NCI-H187 treated with DMSO at 0.1 percent for 48 hours (cell line): ENCODE results near the gene GTF2E1.
"Not testable (repeated sequence)": the region's sequence is repeated elsewhere in the genome, so short reads cannot be mapped to it uniquely, and the experiment has no call there.

Source experiments
- DNase-seq: peaks from one replicate; lab custom pipeline; 2025; lab: John Stamatoyannopoulos, UW

Gene GTF2E1

DNA sequence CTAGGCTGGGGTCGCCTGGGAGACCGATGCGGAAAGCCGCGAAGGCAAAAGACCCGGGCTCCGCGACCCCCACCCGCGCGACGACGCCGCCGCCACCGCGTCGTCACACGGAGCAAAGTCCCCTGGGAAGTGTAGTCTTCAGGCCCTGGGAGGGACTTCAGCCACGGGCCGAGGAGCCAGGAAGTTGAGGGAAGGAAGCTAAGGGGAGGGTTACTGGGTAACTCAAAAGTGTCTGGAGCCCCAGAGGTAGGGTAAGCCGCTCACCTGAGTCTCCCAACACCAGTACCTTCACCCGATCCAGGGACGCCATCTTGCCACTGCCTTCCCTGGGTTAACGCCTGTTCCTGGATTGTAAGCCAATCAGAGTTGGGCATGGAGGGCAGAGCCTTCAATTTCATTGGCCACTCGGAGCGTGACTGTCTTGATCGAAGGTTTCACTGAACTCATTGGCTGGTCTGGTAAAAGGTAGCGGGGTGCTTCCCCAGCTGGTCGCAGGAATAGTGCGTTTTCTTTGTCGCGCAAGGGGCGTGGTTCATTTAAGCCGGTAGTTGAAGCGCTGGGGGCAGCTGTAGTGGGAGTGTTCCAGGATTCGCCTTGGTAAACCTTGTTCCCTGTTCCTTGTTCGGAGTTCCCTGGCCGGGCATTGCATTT, at the start of gene GTF2E1, which contains the start of gene RABL3:
GTF2E1 (plus strand) TSS at position 547 of the 651 bp plus-strand sequence. CDS start 7,809 bp downstream, outside the sequence.
RABL3 (minus strand) TSS at position 319 of the 651 bp plus-strand sequence; CDS start at position 310, 9 bp downstream.
- DNase-seq, result peak; percentile 94

DNA sequence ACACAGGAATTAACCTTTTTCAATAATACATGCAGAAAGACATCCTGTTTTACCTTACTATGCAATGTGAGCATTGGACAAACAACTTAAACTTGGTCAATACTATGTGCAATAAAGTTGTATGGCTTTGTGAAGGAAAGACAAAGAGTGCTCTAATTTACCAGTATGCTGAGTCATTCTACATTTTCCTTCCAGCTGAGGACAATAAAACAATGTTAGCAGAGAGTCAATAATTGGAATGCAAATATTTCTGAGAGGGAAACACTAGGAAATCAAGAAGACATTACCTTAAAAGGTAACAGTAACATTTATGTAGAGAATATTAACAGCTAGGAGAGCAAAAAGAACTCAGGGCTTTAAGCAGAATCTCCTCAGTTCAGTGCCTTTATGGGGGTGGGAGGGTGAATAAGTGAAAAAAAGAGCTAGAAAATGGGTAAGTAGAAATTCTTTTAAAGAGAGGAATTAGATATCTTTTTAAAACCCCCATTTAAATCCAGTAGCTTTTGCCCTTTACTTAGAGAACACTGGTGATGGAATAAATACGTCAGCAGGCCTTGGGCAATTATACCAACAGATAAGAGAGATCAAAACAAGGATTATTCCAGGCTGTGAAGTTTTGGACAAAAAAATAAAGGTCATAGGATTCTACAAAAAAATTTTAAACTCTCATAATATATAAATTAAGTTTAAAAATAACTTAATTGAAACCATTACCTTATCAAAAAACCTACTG, 48.9 kb upstream of the GTF2E1 start:
- DNase-seq, result no peak

DNA sequence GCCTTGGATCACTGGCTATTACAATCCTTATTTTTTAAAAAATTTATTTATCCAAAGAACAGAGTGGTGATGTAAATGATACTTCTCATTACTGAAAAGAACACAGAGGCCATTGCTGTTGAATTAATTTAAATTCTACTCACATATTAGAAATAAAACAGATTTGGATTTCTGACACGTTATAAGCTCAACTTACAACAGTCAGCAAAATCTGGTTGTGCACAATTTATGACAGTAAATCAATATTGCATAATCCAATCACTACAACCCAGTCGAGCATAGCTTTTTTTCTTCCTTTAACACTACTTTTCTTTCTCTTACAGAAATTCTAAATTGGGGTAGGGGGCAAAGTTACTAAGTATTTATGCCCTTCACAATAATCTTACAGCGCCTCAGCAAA, 43.2 kb upstream of the GTF2E1 start:
- no peak for DNase-seq

DNA sequence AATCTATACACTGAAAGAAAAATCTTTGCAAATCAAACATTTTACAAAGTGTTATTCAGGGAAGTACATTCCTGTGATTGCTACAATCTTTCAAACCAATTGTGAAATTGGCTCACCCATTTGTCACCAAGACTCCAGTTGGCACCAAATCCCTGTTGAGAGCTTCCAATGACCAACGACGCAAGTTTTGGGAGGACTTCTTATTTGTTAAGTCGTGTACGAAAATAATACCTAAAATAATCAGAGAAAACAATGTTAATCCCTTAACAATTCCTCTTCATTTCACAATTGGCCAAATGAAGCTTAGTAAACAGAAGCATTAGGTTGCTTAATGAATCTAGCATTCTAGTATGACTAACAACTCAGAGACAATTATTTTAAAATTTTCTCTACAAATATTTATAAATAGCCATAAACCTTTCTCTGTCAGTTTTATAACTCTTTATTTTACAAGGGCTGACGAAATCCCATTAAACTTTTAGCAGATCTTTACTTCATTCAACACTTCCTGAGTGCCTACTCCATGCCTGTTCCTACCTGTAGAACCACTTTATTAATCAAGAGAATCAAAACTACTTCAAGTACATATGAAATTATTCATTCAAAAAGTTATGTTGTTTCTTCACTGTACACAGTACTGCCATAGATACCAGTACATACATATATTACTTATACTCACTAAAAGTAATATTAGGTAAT, 36.5 kb upstream of the GTF2E1 start:
- DNase-seq, result no peak

DNA sequence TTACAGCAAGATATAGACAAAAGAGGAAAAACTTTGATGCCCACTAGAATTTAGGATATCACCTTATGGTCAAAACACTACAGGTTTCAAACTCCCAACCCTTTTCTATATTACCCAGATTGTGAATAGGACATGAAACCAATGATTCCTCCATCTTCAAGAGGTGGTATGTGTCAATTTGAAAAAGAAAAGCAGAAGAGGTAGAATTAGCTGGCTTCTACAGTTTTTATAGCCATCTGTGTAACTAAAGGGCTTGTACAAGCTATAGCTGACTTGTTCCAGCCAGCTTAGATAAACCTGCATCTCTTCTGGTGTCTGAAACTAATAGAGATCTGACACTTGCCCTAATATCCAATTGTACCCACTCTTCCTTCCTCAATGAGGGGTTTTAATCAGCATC, 35.6 kb upstream of the GTF2E1 start:
- DNase-seq, result no peak

DNA sequence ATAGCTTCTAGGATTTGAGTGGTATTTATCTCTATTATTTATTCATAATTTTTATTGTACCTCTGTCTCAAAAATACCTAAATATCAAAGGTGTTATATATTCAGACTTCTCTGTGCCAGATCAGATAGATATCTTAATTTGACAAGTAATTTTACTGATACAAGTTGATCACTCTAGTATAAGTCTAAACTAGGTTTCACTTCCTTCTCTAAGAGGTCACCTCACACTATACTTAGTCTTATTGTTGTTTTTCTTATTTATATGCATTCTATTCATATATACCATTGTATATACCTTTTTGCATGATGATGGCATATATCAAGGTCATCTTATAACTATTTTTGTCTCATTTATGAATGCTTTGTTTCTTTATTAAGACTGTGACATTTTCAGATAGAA, 34.1 kb upstream of the GTF2E1 start:
- DNase-seq, result no peak

DNA sequence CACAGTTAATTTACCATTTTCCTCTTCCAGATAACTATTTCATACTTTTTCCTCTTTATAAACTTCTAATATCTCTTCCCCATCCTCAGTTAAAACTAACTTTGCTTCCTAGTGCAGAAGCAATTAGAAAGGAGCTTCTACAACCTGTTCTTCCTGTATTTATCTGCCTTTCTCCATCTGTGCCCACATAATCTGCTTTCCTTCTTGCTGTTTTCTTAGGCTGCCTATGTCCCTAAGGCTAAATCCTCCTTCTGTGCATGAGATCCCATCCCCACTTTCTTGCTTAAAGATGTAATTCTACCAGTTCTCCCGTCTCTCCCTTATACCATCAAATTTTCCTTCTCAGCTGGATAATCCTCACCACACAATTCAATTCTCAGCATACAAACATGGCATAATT, 32.2 kb upstream of the GTF2E1 start:
- DNase-seq, result no peak

DNA sequence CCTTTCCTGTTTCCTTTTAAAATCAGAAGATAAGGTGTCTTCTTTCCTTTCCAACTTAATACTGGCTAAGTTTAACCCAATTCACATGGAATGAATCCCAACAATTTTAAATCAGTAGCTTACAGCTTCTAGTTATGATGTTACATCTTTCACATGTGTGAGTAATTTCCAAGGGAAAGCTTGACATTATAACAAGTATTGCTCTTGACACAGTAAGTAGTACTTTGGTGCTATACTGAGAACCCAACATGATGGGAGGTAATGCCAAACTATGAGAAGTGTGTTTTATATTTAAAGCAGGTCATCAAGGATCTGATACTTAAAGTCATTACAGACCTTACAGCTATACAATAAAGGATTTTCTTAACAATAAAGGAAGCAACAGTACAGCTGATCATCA, 29.3 kb upstream of the GTF2E1 start:
- no peak for DNase-seq

DNA sequence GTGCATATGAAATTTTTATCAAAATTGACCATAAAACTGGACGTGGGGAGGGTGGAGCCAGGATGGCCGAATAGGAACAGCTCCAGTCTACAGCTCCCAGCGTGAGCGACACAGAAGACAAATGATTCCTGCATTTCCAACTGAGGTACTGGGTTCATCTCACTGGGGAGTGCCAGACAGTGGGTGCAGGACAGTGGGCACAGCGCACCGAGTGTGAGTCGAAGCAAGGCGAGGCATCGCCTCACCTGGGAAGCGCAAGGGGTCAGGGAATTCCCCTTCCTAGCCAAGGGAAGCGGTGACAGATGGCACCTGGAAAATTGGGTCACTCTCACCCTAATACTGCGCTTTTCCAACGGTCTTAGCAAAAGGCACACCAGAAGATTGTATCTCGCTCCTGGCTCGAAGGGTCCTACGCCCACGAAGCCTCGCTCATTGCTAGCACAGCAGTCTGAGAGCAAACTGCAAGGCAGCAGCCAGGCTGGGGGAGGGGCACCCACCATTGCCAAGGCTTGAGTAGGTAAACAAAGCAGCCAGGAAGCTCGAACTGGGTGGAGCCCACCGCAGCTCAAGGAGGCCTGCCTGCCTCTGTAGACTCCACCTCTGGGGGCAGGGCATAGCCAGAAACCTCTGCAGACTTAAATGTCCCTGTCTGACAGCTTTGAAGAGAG, 23.2 kb upstream of the GTF2E1 start:
- DNase-seq, result not testable (repeated sequence)

DNA sequence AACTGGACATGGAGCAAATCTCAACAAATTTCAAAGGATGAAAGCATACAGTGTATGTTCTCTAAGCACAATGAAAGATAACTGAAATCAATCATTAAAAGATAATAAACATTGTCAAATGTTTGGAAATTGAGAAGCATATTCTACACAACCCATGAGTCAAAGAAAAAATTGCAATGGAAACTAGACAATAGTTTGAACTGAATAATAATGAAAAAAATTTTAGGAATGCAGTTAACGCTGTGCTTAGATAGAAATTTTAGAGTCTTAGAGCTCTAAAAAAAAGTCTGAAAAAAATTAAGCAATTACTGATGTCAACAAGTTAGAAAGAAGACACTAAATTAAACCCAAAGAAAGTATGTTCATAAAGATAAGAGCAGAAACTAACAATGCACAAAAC, 15.8 kb upstream of the GTF2E1 start:
- no peak for DNase-seq

DNA sequence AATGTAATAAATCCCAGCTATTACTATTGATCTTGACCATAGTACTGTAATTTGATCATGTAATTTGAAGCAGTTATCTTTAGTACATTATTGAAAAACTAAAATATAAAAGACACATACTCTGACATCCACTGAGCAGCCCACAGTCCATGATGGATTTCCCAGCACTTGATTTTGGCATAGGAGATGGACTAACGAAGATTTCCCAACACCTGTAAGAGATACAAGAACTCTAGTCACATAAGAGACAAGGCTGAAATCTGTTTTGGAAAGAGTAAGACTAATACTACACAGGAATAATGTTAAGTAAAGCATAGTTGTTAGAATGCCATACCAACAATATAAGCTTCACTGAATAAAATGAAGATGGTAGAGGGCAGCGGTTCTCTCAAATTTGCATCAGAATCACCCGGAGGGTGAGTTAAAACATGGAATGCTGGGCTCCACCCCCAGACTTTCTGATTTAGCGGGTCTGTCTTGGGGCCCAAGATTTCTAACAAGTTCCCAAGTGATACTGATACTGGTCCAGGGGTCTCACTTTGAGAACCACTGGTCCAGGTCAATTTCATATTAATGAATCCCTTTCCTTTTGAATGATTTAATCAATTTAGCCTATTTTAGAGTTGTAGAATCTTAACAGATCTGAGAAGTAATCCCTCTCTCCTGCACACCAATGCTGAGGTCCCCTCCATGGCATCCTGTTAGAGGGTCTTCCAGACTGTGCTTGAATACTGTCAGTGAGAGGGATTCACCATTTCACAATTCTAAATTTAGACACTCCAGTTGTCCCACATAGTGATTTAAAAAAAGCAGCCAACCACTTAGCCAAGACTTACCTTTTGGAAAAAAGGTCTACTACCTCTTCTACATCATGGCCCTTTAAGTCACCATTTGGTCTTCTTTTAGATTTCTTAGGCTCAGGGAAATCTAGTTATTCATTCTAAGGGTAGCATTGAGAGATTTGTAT, 11.7 kb upstream of the GTF2E1 start:
- no peak for DNase-seq

DNA sequence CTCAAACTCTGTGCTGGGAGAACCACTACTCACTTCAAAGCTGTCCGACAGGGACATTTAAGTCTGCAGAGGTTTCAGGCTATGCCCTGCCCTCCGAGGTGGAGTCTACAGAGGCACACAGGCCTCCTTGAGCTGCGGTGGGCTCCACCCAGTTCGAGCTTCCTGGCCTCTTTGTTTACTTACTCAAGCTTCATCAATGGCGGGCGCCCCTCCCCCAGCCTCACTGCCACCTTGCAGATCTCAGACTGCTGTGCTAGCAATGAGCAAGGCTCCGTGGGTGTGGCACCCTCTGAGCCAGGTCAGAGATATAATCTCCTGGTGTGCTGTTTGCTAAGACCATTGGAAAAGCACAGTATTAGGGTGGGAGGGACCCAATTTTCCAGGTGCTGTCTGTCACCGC, 4.5 kb upstream of the GTF2E1 start:
- DNase-seq, result not testable (repeated sequence)

DNA sequence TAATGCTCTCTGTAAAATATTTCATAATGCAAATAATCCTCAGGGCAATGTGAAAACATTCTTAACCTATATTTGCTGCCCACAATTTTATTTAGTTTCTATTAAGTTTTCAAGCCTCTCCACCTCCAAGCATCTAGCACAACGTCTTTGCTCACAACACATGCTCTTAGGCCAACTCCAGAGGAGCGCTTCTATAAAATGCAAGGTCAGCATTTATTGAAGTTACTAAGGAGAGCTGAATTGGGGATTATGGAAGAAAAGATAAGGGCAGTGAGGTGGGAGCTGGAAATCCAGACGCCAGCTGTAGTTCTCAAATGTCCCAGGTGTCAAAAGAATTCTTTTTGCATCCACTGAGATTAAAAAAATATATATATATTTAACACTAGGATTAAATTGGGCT, 1.2 kb upstream of the GTF2E1 start:
- DNase-seq, result no peak

DNA sequence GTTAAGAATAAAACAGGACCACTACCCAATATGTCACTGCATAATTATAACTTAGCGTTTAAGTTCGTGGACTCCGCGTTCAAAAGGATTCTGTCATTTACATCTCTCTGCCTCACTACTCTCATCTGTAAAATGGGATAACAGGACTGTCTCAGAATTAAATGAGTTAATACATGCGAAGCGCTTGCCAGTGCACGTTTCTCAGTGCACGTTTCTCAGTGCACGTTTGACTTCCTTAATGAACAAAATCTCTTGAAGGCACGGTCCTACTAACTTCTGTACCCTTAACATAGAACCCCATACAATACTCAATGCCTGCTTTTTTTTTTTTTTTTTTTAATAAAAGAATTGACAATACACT, 727 bp upstream of the GTF2E1 start:
- no peak for DNase-seq

DNA sequence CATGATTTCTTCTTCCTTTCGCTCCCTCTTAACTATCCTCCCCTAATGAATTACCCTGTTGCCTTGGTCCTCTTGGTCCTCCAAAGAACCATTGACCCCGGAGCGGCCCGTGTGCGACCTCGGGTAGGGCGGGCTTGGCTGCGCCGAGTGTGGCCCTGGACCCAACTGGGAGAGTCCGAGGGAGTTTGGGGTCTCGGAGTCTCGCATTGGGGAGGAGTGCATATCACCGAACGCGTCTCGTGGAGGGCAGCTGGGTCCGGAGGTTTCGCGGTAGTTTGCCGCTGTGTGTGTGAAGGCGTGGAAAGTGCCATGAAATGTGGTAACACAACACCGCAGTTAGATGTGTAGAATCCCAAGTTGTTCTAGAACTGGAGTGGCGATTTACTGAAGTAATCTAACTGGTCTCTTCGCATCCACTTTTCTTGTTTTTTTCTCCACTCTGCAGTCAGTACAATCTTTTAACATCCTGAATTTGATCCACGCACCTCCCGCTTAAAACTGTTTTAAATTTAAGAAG, 363 bp downstream of the GTF2E1 start:
- no peak for DNase-seq

DNA sequence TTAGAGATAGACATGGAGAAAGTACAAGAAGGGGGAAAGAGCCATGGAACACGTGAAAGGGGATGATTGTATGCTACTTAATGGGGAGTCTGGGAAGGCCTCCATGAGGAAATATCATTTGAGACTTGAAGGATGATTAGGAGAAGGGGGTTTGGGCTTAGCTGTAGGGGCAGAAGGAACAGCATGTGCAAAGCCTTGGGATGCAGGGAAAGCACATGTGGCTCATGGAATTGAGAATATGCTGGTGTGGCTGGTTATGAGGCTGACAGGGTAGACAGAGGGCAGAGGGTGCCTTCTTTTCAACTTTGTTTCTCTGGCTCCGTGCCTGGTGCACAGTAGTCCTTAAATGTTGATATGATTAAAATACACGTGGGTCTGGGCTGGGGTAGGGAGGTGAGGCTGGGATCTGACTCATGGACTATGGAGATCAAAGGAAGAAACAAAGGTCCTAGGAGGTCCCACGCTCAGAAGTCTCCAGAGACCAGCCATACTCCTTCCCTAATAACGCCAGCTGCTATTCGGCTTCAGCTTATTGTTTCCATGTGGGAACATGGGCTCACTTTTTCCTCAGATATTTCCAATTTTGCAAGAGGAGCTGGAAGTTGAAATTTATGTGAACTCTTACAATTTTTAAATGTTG, 1.1 kb downstream of the GTF2E1 start:
- no peak for DNase-seq

DNA sequence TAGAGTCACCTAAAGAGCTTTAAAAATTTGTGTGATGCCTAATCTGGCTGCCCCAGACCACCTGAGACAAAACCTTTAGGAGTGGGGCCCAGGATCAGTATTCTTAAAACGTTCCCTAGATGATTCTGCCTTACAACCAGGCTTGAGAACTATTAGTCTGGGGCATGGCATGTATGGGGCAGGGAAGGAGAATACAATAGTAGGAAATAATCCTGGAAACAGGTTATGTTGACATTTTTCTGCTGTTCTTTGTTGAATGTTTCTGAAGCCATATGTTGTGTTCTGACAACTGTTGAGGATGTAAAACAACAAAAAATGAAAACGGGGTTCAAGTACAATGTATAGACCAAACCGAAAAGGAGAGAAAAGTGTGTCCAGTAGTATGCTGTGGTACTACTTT, 2.9 kb downstream of the GTF2E1 start:
- no peak for DNase-seq

DNA sequence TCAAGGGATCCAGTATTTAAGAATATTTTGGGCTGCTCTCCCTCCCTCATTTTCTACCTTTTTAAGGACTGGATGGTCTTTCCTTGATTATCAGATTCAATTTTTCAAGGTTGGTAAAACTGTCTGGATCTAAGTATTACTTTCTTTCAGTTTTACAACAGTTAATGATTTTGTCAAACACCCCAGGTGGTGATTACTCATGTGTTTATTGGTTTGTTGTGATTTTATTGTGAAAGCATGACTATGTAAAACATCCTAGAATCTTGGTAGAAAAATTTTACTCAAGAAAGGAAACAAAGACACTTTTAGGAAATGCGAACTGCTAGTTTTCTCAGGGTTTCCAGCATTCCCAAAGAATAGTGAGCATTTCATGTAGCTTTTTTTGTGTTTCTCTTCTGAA, 7.3 kb downstream of the GTF2E1 start:
- no peak for DNase-seq

DNA sequence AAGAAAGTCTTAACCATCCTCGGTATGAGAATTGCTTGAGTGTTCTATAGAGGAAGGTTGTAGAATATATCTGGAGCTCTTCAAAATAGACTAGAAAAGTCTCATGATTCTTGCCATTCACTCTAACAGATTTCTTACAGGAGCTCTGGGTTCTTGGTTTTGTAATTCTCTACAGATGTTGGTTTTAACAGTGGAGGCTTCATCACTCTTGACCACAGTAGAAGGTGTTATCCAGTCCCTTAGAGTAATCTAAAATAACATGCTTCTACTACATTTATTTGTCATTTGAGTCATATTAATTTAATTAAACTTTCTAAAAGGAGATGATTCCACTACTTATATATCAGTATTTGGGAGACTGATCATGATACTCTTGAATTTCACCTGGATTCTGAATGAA, 9.7 kb downstream of the GTF2E1 start:
- no peak for DNase-seq

DNA sequence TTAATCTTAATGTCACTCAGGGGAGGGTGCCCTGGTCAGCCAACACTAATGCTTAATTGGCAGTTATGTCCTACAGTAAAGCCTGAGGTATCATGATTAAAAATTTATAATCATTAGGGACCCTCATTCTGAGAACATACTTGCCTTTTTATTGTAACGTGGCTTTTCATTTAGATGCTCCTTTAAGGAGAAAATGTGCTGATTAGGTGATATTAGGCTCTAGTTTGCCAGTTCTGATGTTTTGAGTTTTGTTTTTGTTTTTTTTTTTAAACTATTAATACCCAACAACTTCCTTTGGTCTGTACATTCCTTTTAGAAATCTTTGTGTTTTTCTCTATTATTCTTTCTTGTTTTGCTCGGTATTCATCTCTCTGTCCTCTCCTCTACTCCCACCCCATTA, 10.3 kb downstream of the GTF2E1 start:
- no peak for DNase-seq

DNA sequence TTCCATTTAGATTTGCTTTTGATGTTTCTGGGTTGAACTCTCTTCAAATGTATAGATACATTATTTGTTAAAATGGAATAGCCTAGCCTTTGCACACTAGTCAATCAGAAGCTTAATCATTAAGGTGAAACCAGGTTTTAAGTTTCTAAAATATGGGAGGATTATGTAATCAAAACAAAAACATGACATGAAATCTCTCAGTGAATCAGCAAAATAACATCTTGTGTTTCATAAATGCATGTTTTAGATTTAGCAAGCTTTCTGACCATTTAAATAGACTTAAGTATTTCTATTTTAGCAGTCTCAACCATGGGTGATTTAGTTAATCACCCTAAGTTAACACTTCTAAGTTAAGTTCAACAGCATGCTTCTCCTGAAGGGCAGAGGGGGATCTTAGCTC, 11.3 kb downstream of the GTF2E1 start:
- DNase-seq, result no peak
